NT2/D1 (cell line): ENCODE results near the gene PCDH12.

ENCODE experiments used
- SUZ12 ChIP-seq: IDR thresholded peaks from 2 replicates; pipeline ENCODE4 v1.6.1; 2011; ENCODE audit not compliant: insufficient read length, insufficient read depth; ENCODE audit errors: extremely low read depth
- YY1 ChIP-seq: IDR thresholded peaks from 2 replicates; pipeline ENCODE4 v1.6.1; 2011; ENCODE audit not compliant: insufficient read length, insufficient read depth
- ZNF274 ChIP-seq: IDR thresholded peaks from 2 replicates; pipeline ENCODE4 v1.6.1; 2011; ENCODE audit warnings: mild to moderate bottlenecking, low read depth, low read length

DNA sequence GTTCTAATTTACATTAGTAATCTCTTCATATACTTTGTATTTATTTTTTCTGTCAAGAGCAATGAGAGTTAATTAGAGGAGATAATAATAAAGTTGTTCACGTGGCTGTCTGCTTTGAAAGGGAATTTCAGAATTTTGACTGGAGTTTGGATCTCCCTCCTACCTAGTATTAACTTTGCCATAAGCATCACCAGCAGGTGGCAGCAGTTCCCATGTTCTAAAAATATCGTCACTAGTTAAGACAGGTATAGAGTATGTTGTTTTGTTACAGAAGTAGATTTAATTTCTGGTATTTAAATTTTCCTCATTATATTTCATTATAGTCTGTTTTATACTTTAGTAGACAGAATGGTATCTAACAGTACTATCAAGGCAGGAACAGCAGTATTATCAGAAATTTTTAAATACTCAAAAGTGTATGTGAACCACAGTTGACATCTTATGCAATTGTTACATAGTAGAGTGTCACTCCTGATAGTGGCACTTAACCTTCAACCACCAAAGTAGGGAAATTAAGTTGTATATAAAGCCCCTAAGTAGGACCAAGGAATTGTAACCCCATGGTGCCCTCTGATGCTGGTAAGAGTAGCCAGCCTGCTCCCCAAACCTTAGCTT, 34.5 kb upstream of the PCDH12 start:
- TF ChIP-seq ZNF274 (no peak), YY1 (no peak), SUZ12 (no peak)
